ENCODE results near the gene SYTL3. TPM values are rescaled to one million over a fixed set of nuclear protein-coding genes. Genes with fewer than 3 reads are reported as not detected.

The SYTL3 gene
- total RNA-seq, 4 donors from 2014 or later = 3.0 to 16.7 (median 6.7) TPM

DNA sequence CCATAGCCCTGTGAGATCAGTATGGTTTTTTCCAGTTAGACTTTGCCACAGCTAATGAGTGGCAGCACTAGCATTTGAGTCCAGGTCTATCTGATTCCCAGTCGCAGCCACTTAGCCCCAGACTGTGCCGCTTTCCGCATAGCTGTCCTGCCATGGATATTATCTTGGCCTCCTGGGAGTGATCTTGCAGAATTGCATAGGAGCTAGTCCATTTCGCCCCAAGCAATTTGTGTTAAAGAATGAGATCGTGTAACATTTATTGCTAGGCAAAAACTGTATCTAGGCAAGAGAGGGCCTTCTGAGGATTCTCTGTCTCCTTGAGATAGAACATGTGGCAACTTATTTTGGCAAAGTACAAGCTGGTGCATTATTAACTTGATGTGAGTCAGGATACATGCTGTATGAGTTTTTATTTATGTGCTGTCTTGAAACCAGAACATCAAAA, 95.2 kb downstream of the SYTL3 start:
- no peak overlapping the region for H3K27ac ChIP-seq
- intact Hi-C loops (cut with DNase I; ENCODE audit: low total_unique reads) (no loop called here), in situ Hi-C loops (cut with MboI; ENCODE audit: low sequenced_read_pairs in 4 of 4) (no loop called here)
- no peaks in the 10 kb centered on the region for H3K4me1 ChIP-seq
- H3K36me3 ChIP-seq = peaks cover 0 to 4% of the 10 kb centered on the region in 2 donors
- H3K27me3 ChIP-seq = no peaks in the 10 kb centered on the region
- TF ChIP-seq, protein P1, sequence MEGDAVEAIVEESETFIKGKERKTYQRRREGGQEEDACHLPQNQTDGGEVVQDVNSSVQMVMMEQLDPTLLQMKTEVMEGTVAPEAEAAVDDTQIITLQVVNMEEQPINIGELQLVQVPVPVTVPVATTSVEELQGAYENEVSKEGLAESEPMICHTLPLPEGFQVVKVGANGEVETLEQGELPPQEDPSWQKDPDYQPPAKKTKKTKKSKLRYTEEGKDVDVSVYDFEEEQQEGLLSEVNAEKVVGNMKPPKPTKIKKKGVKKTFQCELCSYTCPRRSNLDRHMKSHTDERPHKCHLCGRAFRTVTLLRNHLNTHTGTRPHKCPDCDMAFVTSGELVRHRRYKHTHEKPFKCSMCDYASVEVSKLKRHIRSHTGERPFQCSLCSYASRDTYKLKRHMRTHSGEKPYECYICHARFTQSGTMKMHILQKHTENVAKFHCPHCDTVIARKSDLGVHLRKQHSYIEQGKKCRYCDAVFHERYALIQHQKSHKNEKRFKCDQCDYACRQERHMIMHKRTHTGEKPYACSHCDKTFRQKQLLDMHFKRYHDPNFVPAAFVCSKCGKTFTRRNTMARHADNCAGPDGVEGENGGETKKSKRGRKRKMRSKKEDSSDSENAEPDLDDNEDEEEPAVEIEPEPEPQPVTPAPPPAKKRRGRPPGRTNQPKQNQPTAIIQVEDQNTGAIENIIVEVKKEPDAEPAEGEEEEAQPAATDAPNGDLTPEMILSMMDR (IDR thresholded peaks at IDR 0.05 in 4 of 5, conservative IDR thresholded peaks at IDR 0.05 in 1 of 5) = no peak
- TF ChIP-seq POLR2A (IDR thresholded peaks at IDR 0.05) = no peak
- DNase-seq = no peak
- no peak overlapping the region for H3K4me3 ChIP-seq
- ATAC-seq = no peak
- H3K9me3 ChIP-seq = no peaks in the 10 kb centered on the region

- Histone ChIP-seq H3K9me3 (no peaks in the 10 kb centered on the region), H3K4me1 (peaks cover 0 to 5% of the 10 kb centered on the region in 2 donors), H3K27ac (no peak overlapping the region), H3K36me3 (peaks cover 0 to 7% of the 10 kb centered on the region in 2 donors), H3K27me3 (no peaks in the 10 kb centered on the region), H3K4me3 (no peak overlapping the region)
- ATAC-seq = no peak
- DNase-seq = no peak
- no peak for TF ChIP-seq POLR2A (IDR thresholded peaks at IDR 0.05)
- TF ChIP-seq, protein P1 (IDR thresholded peaks at IDR 0.05 in 4 of 5, conservative IDR thresholded peaks at IDR 0.05 in 1 of 5) = no peak
- intact Hi-C loops (cut with DNase I; ENCODE audit: low total_unique reads) = no loop called here
- in situ Hi-C loops (cut with MboI; ENCODE audit: low sequenced_read_pairs in 4 of 4) = no loop called here
Observed at GRCh38 chr6:158751224-158751623, 101.4 kb downstream of the SYTL3 start.

- ATAC-seq = no peak
Observed at GRCh38 chr6:158751921-158752320, 102.1 kb downstream of the SYTL3 start.

GRCh38 chr6:158752613-158753012, 102.8 kb downstream of the SYTL3 start:
- Histone ChIP-seq H3K27ac (no peak overlapping the region), H3K4me1 (peaks cover 0 to 5% of the 10 kb centered on the region in 2 donors), H3K4me3 (no peak overlapping the region), H3K9me3 (no peaks in the 10 kb centered on the region), H3K27me3 (no peaks in the 10 kb centered on the region), H3K36me3 (peaks cover 0 to 7% of the 10 kb centered on the region in 2 donors)
- no peak for ATAC-seq
- TF ChIP-seq POLR2A (IDR thresholded peaks at IDR 0.05) = no peak
- TF ChIP-seq, protein P1 (IDR thresholded peaks at IDR 0.05 in 4 of 5, conservative IDR thresholded peaks at IDR 0.05 in 1 of 5) = no peak
- in situ Hi-C loops (cut with MboI; ENCODE audit: low sequenced_read_pairs in 4 of 4) = no loop called here
- DNase-seq = no peak
- intact Hi-C loops (cut with DNase I; ENCODE audit: low total_unique reads) = no loop called here

More at GRCh38 chr6:158751921-158752320, 102.1 kb downstream of the SYTL3 start:
- Histone ChIP-seq H3K9me3 (no peaks in the 10 kb centered on the region), H3K27ac (no peak overlapping the region), H3K36me3 (peaks cover 0 to 7% of the 10 kb centered on the region in 2 donors), H3K4me3 (no peak overlapping the region), H3K27me3 (no peaks in the 10 kb centered on the region), H3K4me1 (peaks cover 0 to 5% of the 10 kb centered on the region in 2 donors)
- TF ChIP-seq POLR2A (IDR thresholded peaks at IDR 0.05) = no peak
- TF ChIP-seq, protein P1 (IDR thresholded peaks at IDR 0.05 in 4 of 5, conservative IDR thresholded peaks at IDR 0.05 in 1 of 5) = no peak
- intact Hi-C loops (cut with DNase I; ENCODE audit: low total_unique reads) = no loop called here
- in situ Hi-C loops (cut with MboI; ENCODE audit: low sequenced_read_pairs in 4 of 4) = no loop called here
- no peak for DNase-seq

DNA sequence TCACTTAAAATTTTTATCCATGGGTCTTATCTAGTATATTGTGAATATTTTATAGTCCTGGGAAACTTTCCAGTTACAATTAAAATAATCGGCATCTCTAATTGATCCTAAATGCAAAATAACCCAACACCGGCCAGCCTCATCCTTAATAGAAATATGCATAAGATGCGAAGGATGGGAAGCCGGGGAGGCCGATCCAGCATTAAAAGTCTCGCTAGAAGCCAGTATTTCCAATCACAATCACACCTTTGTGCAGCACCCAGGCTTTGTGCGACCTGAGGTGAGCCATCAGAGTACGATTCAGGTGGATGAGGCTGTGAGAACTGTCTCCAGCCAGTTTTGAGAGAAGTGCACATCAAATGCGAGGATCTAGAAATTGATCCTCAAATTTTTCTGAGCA, 104.0 kb downstream of the SYTL3 start:
- H3K27ac ChIP-seq = no peak overlapping the region
- peaks cover 0 to 5% of the 10 kb centered on the region in 2 donors for H3K4me1 ChIP-seq
- TF ChIP-seq POLR2A (IDR thresholded peaks at IDR 0.05) = no peak
- TF ChIP-seq, protein P1 (IDR thresholded peaks at IDR 0.05 in 4 of 5, conservative IDR thresholded peaks at IDR 0.05 in 1 of 5) = no peak
- no peaks in the 10 kb centered on the region for H3K27me3 ChIP-seq
- in situ Hi-C loops (cut with MboI; ENCODE audit: low sequenced_read_pairs in 4 of 4) (no loop called here), intact Hi-C loops (cut with DNase I; ENCODE audit: low total_unique reads) (no loop called here)
- H3K36me3 ChIP-seq = peaks cover 0 to 7% of the 10 kb centered on the region in 2 donors
- no peaks in the 10 kb centered on the region for H3K9me3 ChIP-seq
- ATAC-seq (no peak), DNase-seq (no peak)
- no peak overlapping the region for H3K4me3 ChIP-seq

Data from gastrocnemius medialis (tissue), 4 donors.